OCI-LY7 (cell line): Measurements from ENCODE around the gene FCAMR. TPM values are rescaled to one million over a fixed set of nuclear protein-coding genes. Genes with fewer than 3 reads are reported as not detected.

ENCODE experiments used
- Bru-seq: library from RNA; stranded (reverse); fragments of 400-500 nt; gene quantifications from one replicate; lab custom pipeline; 2021; lab: Mats Ljungman, UMichigan
- BruChase-seq, 2 experiments: library from RNA; stranded (reverse); fragments of 400-500 nt; gene quantifications; one replicate each; lab custom pipeline; 2021; lab: Mats Ljungman, UMichigan
- BruUV-seq: library from RNA; stranded (reverse); fragments of 400-500 nt; replicated peaks from 2 replicates; lab custom pipeline; 2021; lab: Mats Ljungman, UMichigan
- CTCF ChIA-PET: fragments of 300-600 bp; sonication (Branson Sonifier 250); formaldehyde crosslinking; loops from one replicate; lab custom pipeline; 2022; ENCODE audit warnings: antibody characterized with exemption; ENCODE audit not compliant: unreplicated experiment; lab: Charles Lee
- POLR2A ChIA-PET: fragments of 300-600 bp; sonication (Branson Sonifier 250); formaldehyde crosslinking; loops from one replicate; lab custom pipeline; 2022; ENCODE audit warnings: antibody characterized with exemption; lab: Charles Lee
- DNase-seq: peaks from one replicate; pipeline ENCODE4 v3.0.0-alpha.2; 2015; ENCODE audit warnings: low spot score
- H2AFZ ChIP-seq: fragments of 200-600 bp; sonication (generic), shearing (Covaris generic); 2 replicates; pipeline ENCODE4 v1.6.1; 2014; ENCODE audit warnings: mild to moderate bottlenecking, antibody characterized with exemption, low read length, moderate library complexity
- H3K27ac ChIP-seq: fragments of 200-600 bp; sonication (generic); 2 replicates; pipeline ENCODE4 v1.5.1; 2014; ENCODE audit warnings: mixed run types, low read depth, mild to moderate bottlenecking, moderate library complexity, low read length, inconsistent platforms; ENCODE audit not compliant: poor library complexity, severe bottlenecking
- H3K36me3 ChIP-seq: fragments of 200-600 bp; sonication (generic); 2 replicates; pipeline ENCODE4 v1.6.1; 2014; ENCODE audit warnings: mild to moderate bottlenecking, antibody characterized with exemption, low read length, moderate library complexity, mixed read lengths; ENCODE audit not compliant: insufficient read depth
- H3K4me1 ChIP-seq: fragments of 200-600 bp; sonication (generic); 2 replicates; pipeline ENCODE4 v1.5.1; 2014; ENCODE audit warnings: mild to moderate bottlenecking, low read length; ENCODE audit not compliant: insufficient read depth, poor library complexity, severe bottlenecking
- H3K4me2 ChIP-seq: fragments of 200-600 bp; sonication (generic); 2 replicates; pipeline ENCODE4 v1.6.1; 2014; ENCODE audit warnings: mild to moderate bottlenecking, low read length
- H3K4me3 ChIP-seq: fragments of 200-600 bp; sonication (generic); 2 replicates; pipeline ENCODE4 v1.5.1; 2014; ENCODE audit warnings: mild to moderate bottlenecking, low read depth, low read length; ENCODE audit not compliant: poor library complexity, severe bottlenecking
- H3K79me2 ChIP-seq: fragments of 200-600 bp; sonication (generic); 2 replicates; pipeline ENCODE4 v1.6.1; 2016; ENCODE audit warnings: low read depth, mild to moderate bottlenecking, low read length, moderate library complexity, mixed read lengths; ENCODE audit not compliant: insufficient read depth
- H3K9me2 ChIP-seq: fragments of 200-600 bp; sonication (generic); 2 replicates; pipeline ENCODE4 v1.6.1; 2016; ENCODE audit warnings: mild to moderate bottlenecking, low read length, mixed read lengths; ENCODE audit not compliant: insufficient read depth
- H3K9me3 ChIP-seq: fragments of 200-600 bp; sonication (generic); 2 replicates; pipeline ENCODE4 v1.6.1; 2014; ENCODE audit warnings: mild to moderate bottlenecking, mixed run types, low read length, mixed read lengths
- H4K20me1 ChIP-seq: fragments of 200-600 bp; sonication (generic); 2 replicates; pipeline ENCODE4 v1.6.1; 2014; ENCODE audit warnings: mild to moderate bottlenecking, antibody characterized with exemption, low read length, moderate library complexity, mixed read lengths; ENCODE audit not compliant: insufficient read depth
- EZH2phosphoT487 ChIP-seq: fragments of 200-600 bp; sonication (generic); IDR thresholded peaks from 2 replicates; pipeline ENCODE4 v1.6.1; 2018; ENCODE audit warnings: low read depth, borderline replicate concordance, mild to moderate bottlenecking, mixed run types, antibody characterized with exemption, low read length, moderate library complexity, mixed read lengths
- intact Hi-C: fragments of 100-400 bp; cut with micrococcal nuclease; formaldehyde crosslinking; loops from one replicate; pipeline ENCODE4 v1.10.0; 2022; ENCODE audit not compliant: unreplicated experiment
- long read RNA-seq: library from polyadenylated mRNA; stranded (forward); transcript quantifications from one replicate; pipeline ENCODE4 v2.0.0, GENCODE V29; 2022
- total RNA-seq, 2 experiments: library from RNA; depleted of rRNA in 1 of 2; stranded (reverse); fragments of >200 nt in 1 of 2; shearing (Covaris generic) in 1 of 2; gene quantifications; 2 replicates each; pipeline ENCODE4 v1.2.3, GENCODE V29; 2014 to 2022
- TF ChIP-seq, protein P1 (sequence below): fragments of 200-600 bp; sonication (generic); conservative IDR thresholded peaks from 2 replicates; pipeline ENCODE4 v1.5.1; 2014; ENCODE audit warnings: mild to moderate bottlenecking, antibody characterized with exemption, low read length, moderate library complexity, mixed read lengths

Gene FCAMR
- total RNA-seq (2014; rRNA removed; shearing (Covaris generic)) (not detected in 2 replicates), total RNA-seq (2022) (not detected in 2 replicates), Bru-seq, nascent RNA (not detected), BruChase-seq, experiment 1, labeled RNA remaining after a 6-hour chase (not detected), BruChase-seq, experiment 2, labeled RNA remaining after a 2-hour chase (not detected)
- long read RNA-seq = 0 reads

- no peaks in the 10 kb centered on the region for H3K36me3 ChIP-seq
- no peaks in the 10 kb centered on the region for H3K79me2 ChIP-seq
- no peak within 1 kb of the TSS for H2AFZ ChIP-seq
- ChIA-PET POLR2A (no interaction called here), CTCF (no interaction called here)
- no TSS peak for BruUV-seq
- H3K4me2 ChIP-seq = no peak within 1 kb of the TSS
- H3K9me3 ChIP-seq = no peaks in the 10 kb centered on the region
- no peaks in the 10 kb centered on the region for H3K9me2 ChIP-seq
- intact Hi-C loops = no loop called here
- DNase-seq = no peak
- H3K4me3 ChIP-seq = no peak within 1 kb of the TSS
- no peaks in the 10 kb centered on the region for H4K20me1 ChIP-seq
- no peak for TF ChIP-seq EZH2phosphoT487
- TF ChIP-seq, protein P1, sequence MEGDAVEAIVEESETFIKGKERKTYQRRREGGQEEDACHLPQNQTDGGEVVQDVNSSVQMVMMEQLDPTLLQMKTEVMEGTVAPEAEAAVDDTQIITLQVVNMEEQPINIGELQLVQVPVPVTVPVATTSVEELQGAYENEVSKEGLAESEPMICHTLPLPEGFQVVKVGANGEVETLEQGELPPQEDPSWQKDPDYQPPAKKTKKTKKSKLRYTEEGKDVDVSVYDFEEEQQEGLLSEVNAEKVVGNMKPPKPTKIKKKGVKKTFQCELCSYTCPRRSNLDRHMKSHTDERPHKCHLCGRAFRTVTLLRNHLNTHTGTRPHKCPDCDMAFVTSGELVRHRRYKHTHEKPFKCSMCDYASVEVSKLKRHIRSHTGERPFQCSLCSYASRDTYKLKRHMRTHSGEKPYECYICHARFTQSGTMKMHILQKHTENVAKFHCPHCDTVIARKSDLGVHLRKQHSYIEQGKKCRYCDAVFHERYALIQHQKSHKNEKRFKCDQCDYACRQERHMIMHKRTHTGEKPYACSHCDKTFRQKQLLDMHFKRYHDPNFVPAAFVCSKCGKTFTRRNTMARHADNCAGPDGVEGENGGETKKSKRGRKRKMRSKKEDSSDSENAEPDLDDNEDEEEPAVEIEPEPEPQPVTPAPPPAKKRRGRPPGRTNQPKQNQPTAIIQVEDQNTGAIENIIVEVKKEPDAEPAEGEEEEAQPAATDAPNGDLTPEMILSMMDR = no peak
- no peaks in the 10 kb centered on the region for H3K4me1 ChIP-seq
- no peak within 1 kb of the TSS for H3K27ac ChIP-seq
These were observed at the start of gene FCAMR for GRCh38 chr1:206970446-206970845. FCAMR (minus strand) TSS chr1:206970460; CDS start chr1:206970125, 335 bp downstream.

DNA sequence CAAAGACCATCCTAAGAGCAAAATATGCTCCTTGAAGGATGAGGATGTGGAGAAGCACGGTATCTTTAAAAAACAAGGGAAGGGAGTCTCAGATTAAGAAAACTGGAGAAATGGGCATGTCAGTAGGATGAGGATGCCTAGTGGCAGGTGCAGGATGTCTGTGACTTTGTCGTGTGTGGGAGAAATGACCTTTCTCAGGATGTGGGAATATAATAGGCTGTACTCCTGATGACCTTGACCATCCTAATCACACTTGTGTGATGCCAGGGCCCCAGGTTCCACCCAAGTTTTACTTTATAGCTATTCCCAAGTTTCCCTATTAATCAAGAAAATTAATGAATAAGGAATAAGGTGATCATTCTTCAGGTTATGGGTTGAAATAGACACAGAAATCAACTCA lies 49.4 kb upstream of the FCAMR start:
- TF ChIP-seq, protein P1 = no peak
- TF ChIP-seq EZH2phosphoT487 = no peak
- POLR2A ChIA-PET = interaction anchor here (0.6 to 1.5 kb wide), 4 partner anchors 7 to 1176 kb away, joined by 3 to 4 read pairs (median 4); no protein-coding TSS in a partner anchor
- Histone ChIP-seq H3K79me2 (no peaks in the 10 kb centered on the region), H4K20me1 (no peaks in the 10 kb centered on the region), H3K4me1 (no peaks in the 10 kb centered on the region), H2AFZ (no peak overlapping the region), H3K36me3 (no peaks in the 10 kb centered on the region), H3K9me2 (no peaks in the 10 kb centered on the region), H3K4me3 (no peak overlapping the region), H3K4me2 (no peak overlapping the region), H3K27ac (no peak overlapping the region), H3K9me3 (no peaks in the 10 kb centered on the region)
- CTCF ChIA-PET = no interaction called here
- intact Hi-C loops = no loop called here
- no TSS peak for BruUV-seq
- no peak for DNase-seq

DNA sequence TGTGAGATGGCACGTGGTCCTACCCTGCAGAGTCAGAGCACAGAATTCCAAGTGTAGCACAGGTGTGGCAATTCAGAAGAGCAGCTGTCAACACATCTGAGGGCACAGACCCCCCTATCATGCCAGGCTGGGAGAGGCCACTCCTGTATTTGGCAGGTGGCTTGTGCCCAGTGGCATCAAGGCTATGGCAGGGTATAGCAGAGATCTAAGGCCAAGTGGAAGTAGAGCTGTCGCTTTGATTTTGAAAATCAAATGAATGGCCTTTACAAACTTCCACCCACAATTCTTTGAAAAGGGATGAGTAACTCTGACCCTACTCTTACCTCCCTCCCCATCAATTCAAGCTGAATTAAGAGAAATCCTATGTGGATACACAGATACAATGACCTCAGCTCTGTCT lies 48.9 kb upstream of the FCAMR start:
- H3K4me3 ChIP-seq = no peak overlapping the region
- CTCF ChIA-PET = no interaction called here
- intact Hi-C loops = no loop called here
- H3K4me2 ChIP-seq = no peak overlapping the region
- no peak overlapping the region for H2AFZ ChIP-seq
- DNase-seq = no peak
- POLR2A ChIA-PET = interaction anchor here (0.6 to 1.5 kb wide), 3 partner anchors 8 to 1176 kb away, joined by 3 to 4 read pairs (median 4); no protein-coding TSS in a partner anchor
- no peaks in the 10 kb centered on the region for H3K4me1 ChIP-seq
- H3K9me2 ChIP-seq = no peaks in the 10 kb centered on the region
- no peaks in the 10 kb centered on the region for H3K36me3 ChIP-seq
- no peak for TF ChIP-seq EZH2phosphoT487
- TF ChIP-seq, protein P1 = no peak
- BruUV-seq = no TSS peak
- no peaks in the 10 kb centered on the region for H4K20me1 ChIP-seq
- H3K79me2 ChIP-seq = no peaks in the 10 kb centered on the region
- H3K27ac ChIP-seq = no peak overlapping the region
- H3K9me3 ChIP-seq = no peaks in the 10 kb centered on the region
